ENCODE measurements around the gene TMCC1. TPM values are rescaled to one million over a fixed set of nuclear protein-coding genes. Genes with fewer than 3 reads are reported as not detected.
A peak's percentile ranks its signal among the peaks of the same experiment; 100 is the strongest.

The TMCC1 gene
- total and polyA plus RNA-seq, 10 of the 15 experiments (the other 5 are each of a cell fraction or from before 2014, with no cell fraction given) = 2.3 to 21.1 (median 8.4) TPM

- BruUV-seq (replicated peaks) = no TSS peak
- no peaks in the 10 kb centered on the region for H3K27me3 ChIP-seq (replicated peaks in 1 of 2; ENCODE audit: control insufficient read depth in 2 of 2, insufficient read depth in 2 of 2, low read length in 1 of 2)
- CTCF ChIA-PET = interaction anchor here (0.9 to 1.1 kb wide), 2 partner anchors 125 to 163 kb away, joined by 3 read pairs; no protein-coding TSS in a partner anchor
- H3K4me3 ChIP-seq = no peak overlapping the region
- SMC1A ChIA-PET (ENCODE audit: uncharacterized antibody, unreplicated experiment) = no interaction called here
- H3K4me1 ChIP-seq (ENCODE audit: control insufficient read depth, insufficient read depth, low read length) = peaks cover 11% of the 10 kb centered on the region; the same call in 1 of the 2 replicates
- H3K9ac ChIP-seq (ENCODE audit: control insufficient read depth, insufficient read depth, low read length) = no peak overlapping the region
- in situ Hi-C loops (cut with MboI) = no loop called here
- no peak for FAIRE-seq
- intact Hi-C loops (cut with micrococcal nuclease; ENCODE audit: unreplicated experiment) = no loop called here
- H3K4me2 ChIP-seq (ENCODE audit: control insufficient read depth, insufficient read depth) = no peak overlapping the region
- no peaks in the 10 kb centered on the region for H3K9me3 ChIP-seq (replicated peaks; ENCODE audit: control insufficient read depth, insufficient read depth, low read length)
- no peaks in the 10 kb centered on the region for H4K20me1 ChIP-seq (ENCODE audit: control insufficient read depth, insufficient read depth)
- 29% methylated on average over 1 of the region's 1 CpG for WGBS (ENCODE audit: insufficient coverage, insufficient replicate concordance, low lambda C conversion rate, missing lambda C conversion rate)
- H2AFZ ChIP-seq (ENCODE audit: control insufficient read depth, low read depth, low read length) = no peak overlapping the region
- H3K79me2 ChIP-seq (ENCODE audit: control insufficient read depth, insufficient read depth, low read length) = no peaks in the 10 kb centered on the region
- H3K36me3 ChIP-seq (ENCODE audit: control insufficient read depth in 2 of 2, insufficient read depth in 2 of 2, low read length in 1 of 2) = no peaks in the 10 kb centered on the region
- no peak for DNase-seq (ENCODE audit: low read depth, low spot score)
- TF ChIP-seq RAD21 (IDR thresholded peaks at IDR 0.05; ENCODE audit: insufficient read depth, low read depth, low read length) = no peak
- POLR2A ChIA-PET = interaction anchor here (0.7 kb wide), 1 partner anchor 42 kb away, joined by 3 read pairs; no protein-coding TSS in a partner anchor
- no peak overlapping the region for H3K27ac ChIP-seq (ENCODE audit: control insufficient read depth, insufficient read depth)
- RAD21 ChIA-PET (ENCODE audit: unreplicated experiment) = no interaction called here
- no peak for ATAC-seq
Measured at GRCh38 chr3:129661766-129662165, 231.7 kb downstream of the TMCC1 start.

- Histone ChIP-seq H3K9ac (ENCODE audit: control insufficient read depth, insufficient read depth, low read length) (no peak overlapping the region), H3K4me1 (ENCODE audit: control insufficient read depth, insufficient read depth, low read length) (peaks cover 11% of the 10 kb centered on the region; the same call in 1 of the 2 replicates), H3K79me2 (ENCODE audit: control insufficient read depth, insufficient read depth, low read length) (no peaks in the 10 kb centered on the region), H3K27ac (ENCODE audit: control insufficient read depth, insufficient read depth) (no peak overlapping the region), H3K36me3 (ENCODE audit: control insufficient read depth in 2 of 2, insufficient read depth in 2 of 2, low read length in 1 of 2) (peaks cover 0 to 3% of the 10 kb centered on the region in 2 experiments; a peak in 1 of 4 replicates), H3K9me3 (replicated peaks; ENCODE audit: control insufficient read depth, insufficient read depth, low read length) (no peaks in the 10 kb centered on the region), H3K4me3 (no peak overlapping the region), H3K4me2 (ENCODE audit: control insufficient read depth, insufficient read depth) (no peak overlapping the region; the same call in 1 of the 2 replicates), H3K27me3 (replicated peaks in 1 of 2; ENCODE audit: control insufficient read depth in 2 of 2, insufficient read depth in 2 of 2, low read length in 1 of 2) (no peaks in the 10 kb centered on the region), H2AFZ (ENCODE audit: control insufficient read depth, low read depth, low read length) (peak overlapping the region; percentile 31), H4K20me1 (ENCODE audit: control insufficient read depth, insufficient read depth) (no peaks in the 10 kb centered on the region)
- ChIA-PET POLR2A (interaction anchor here (0.7 kb wide), 1 partner anchor 182 kb away, joined by 7 read pairs; no protein-coding TSS in a partner anchor), SMC1A (ENCODE audit: uncharacterized antibody, unreplicated experiment) (interaction anchor here (0.6 to 2.4 kb wide), 8 partner anchors 15 to 276 kb away, joined by 3 to 6 read pairs (median 3); no protein-coding TSS in a partner anchor), RAD21 (ENCODE audit: unreplicated experiment) (interaction anchor here (0.7 to 2.5 kb wide), 6 partner anchors 10 to 234 kb away, joined by 3 to 6 read pairs (median 4); no protein-coding TSS in a partner anchor), CTCF (interaction anchor here (1.1 to 2.5 kb wide), 4 partner anchors 23 to 168 kb away, joined by 3 to 13 read pairs (median 5); no protein-coding TSS in a partner anchor)
- TF ChIP-seq NR2C2 (IDR thresholded peaks at IDR 0.05; ENCODE audit: borderline replicate concordance, control insufficient read depth, insufficient read length, low read depth) (no peak), PBX3 (IDR thresholded peaks at IDR 0.05; ENCODE audit: insufficient replicate concordance, low read depth, low read length) (no peak), SMAD5 (IDR thresholded peaks at IDR 0.05; ENCODE audit: low read depth) (no peak), SMAD1 (IDR thresholded peaks at IDR 0.05; ENCODE audit: low read depth, partially characterized antibody) (no peak)
- intact Hi-C loops (cut with micrococcal nuclease; ENCODE audit: unreplicated experiment) = loop anchor here (10.0 kb wide), 2 partner anchors 347 to 437 kb away; no protein-coding TSS in a partner anchor
- ATAC-seq (no peak; the same call in 2 of the 3 replicates), DNase-seq (ENCODE audit: low read depth, low spot score) (no peak), FAIRE-seq (no peak)
- 55% methylated on average over 4 of the region's 4 CpGs for WGBS (ENCODE audit: insufficient coverage, insufficient replicate concordance, low lambda C conversion rate, missing lambda C conversion rate)
- in situ Hi-C loops (cut with MboI) = no loop called here
- BruUV-seq (replicated peaks) = no TSS peak
Measured at GRCh38 chr3:129658110-129658843, 235.2 kb downstream of the TMCC1 start.

Measured in GM12878 (cell line).